H9 (cell line): Measurements from ENCODE around the gene CDKAL1. TPM values are rescaled to one million over a fixed set of nuclear protein-coding genes. Genes with fewer than 3 reads are reported as not detected.
A peak's percentile ranks its signal among the peaks of the same experiment; 100 is the strongest.

ENCODE experiments used
- DNase-seq: peaks from one replicate; pipeline ENCODE4 v3.0.0-alpha.2; 2017
- H2AFZ ChIP-seq: one replicate; pipeline ENCODE4 v1.6.1; 2013; ENCODE audit warnings: mild to moderate bottlenecking, low read length, control low read depth, moderate library complexity
- H2AK5ac ChIP-seq: 2 replicates; pipeline ENCODE4 v1.6.1; 2013; ENCODE audit warnings: low read length, control low read depth, mixed read lengths; ENCODE audit not compliant: insufficient read length
- H2BK120ac ChIP-seq: one replicate; pipeline ENCODE4 v1.6.1; 2013; ENCODE audit warnings: low read depth, mild to moderate bottlenecking, low read length, control low read depth, inconsistent platforms; ENCODE audit not compliant: poor library complexity, severe bottlenecking
- H2BK12ac ChIP-seq: 2 replicates; pipeline ENCODE4 v1.6.1; 2013; ENCODE audit warnings: low read length, control low read depth, mixed read lengths, low read depth; ENCODE audit not compliant: insufficient read length
- H2BK15ac ChIP-seq: 2 replicates; pipeline ENCODE4 v1.6.1; 2013; ENCODE audit warnings: low read depth, low read length, control low read depth
- H2BK20ac ChIP-seq: one replicate; pipeline ENCODE4 v1.6.1; 2013; ENCODE audit warnings: low read depth, mild to moderate bottlenecking, low read length, control low read depth, inconsistent platforms; ENCODE audit not compliant: poor library complexity, severe bottlenecking
- H2BK5ac ChIP-seq: 2 replicates; pipeline ENCODE4 v1.6.1; 2013; ENCODE audit warnings: low read length, control low read depth, mixed read lengths; ENCODE audit not compliant: insufficient read length
- H3K14ac ChIP-seq: 2 replicates; pipeline ENCODE4 v1.6.1; 2013; ENCODE audit warnings: low read length, control low read depth; ENCODE audit not compliant: insufficient read depth
- H3K18ac ChIP-seq: 2 replicates; pipeline ENCODE4 v1.6.1; 2013; ENCODE audit warnings: low read depth, mild to moderate bottlenecking, mixed read lengths, low read length, control low read depth; ENCODE audit not compliant: insufficient read length
- H3K23ac ChIP-seq: 2 replicates; pipeline ENCODE4 v1.6.1; 2013; ENCODE audit warnings: low read length, control low read depth, mixed read lengths, low read depth; ENCODE audit not compliant: insufficient read length
- H3K23me2 ChIP-seq: 2 replicates; pipeline ENCODE4 v1.6.1; 2013; ENCODE audit warnings: low read depth, mild to moderate bottlenecking, mixed read lengths, low read length, control low read depth; ENCODE audit not compliant: insufficient read length, poor library complexity, severe bottlenecking
- H3K27ac ChIP-seq: 2 replicates; pipeline ENCODE4 v1.5.1; 2013; ENCODE audit warnings: low read length, control low read depth, mixed read lengths, low read depth; ENCODE audit not compliant: insufficient read length
- H3K27me3 ChIP-seq: 2 replicates; pipeline ENCODE4 v1.6.1; 2013; ENCODE audit warnings: low read length, control low read depth, inconsistent platforms; ENCODE audit not compliant: insufficient read depth
- H3K4ac ChIP-seq: 2 replicates; pipeline ENCODE4 v1.6.1; 2013; ENCODE audit warnings: low read depth, mild to moderate bottlenecking, control low read depth, inconsistent platforms, low read length, moderate library complexity
- H3K4me1 ChIP-seq: 2 replicates; pipeline ENCODE4 v1.6.1; 2013; ENCODE audit warnings: low read length, control low read depth, inconsistent platforms; ENCODE audit not compliant: insufficient read depth
- H3K4me2 ChIP-seq: 2 replicates; pipeline ENCODE4 v1.6.1; 2013; ENCODE audit warnings: low read length, control low read depth, mixed read lengths; ENCODE audit not compliant: insufficient read length, insufficient read depth
- H3K56ac ChIP-seq: 2 replicates; pipeline ENCODE4 v1.6.1; 2013; ENCODE audit warnings: low read depth, mild to moderate bottlenecking, mixed read lengths, low read length, control low read depth; ENCODE audit not compliant: insufficient read length
- H3K79me1 ChIP-seq: 2 replicates; pipeline ENCODE4 v1.6.1; 2013; ENCODE audit warnings: low read depth, mild to moderate bottlenecking, moderate library complexity, low read length, control low read depth, inconsistent platforms; ENCODE audit not compliant: insufficient read depth, poor library complexity, severe bottlenecking
- H3K79me2 ChIP-seq: 2 replicates; pipeline ENCODE4 v1.6.1; 2013; ENCODE audit warnings: low read length, control low read depth, inconsistent platforms; ENCODE audit not compliant: insufficient read depth
- H3K9ac ChIP-seq: 2 replicates; pipeline ENCODE4 v1.6.1; 2013; ENCODE audit warnings: low read length, control low read depth, mixed read lengths; ENCODE audit not compliant: insufficient read length; ENCODE audit errors: extremely low read depth
- H3K9me3 ChIP-seq: one replicate; pipeline ENCODE4 v1.6.1; 2013; ENCODE audit warnings: low read depth, low read length, inconsistent platforms; ENCODE audit not compliant: control insufficient read depth
- H3T11ph ChIP-seq: one replicate; pipeline ENCODE4 v1.6.1; 2013; ENCODE audit warnings: mild to moderate bottlenecking, low read length, control low read depth, inconsistent platforms
- H4K20me1 ChIP-seq: one replicate; pipeline ENCODE4 v1.6.1; 2013; ENCODE audit not compliant: control insufficient read depth, insufficient read length, insufficient read depth
- H4K5ac ChIP-seq: 2 replicates; pipeline ENCODE4 v1.6.1; 2013; ENCODE audit warnings: low read depth, mild to moderate bottlenecking, mixed read lengths, low read length, control low read depth; ENCODE audit not compliant: insufficient read length
- H4K8ac ChIP-seq: replicated peaks from 2 replicates; pipeline ENCODE4 v1.6.1; 2013; ENCODE audit warnings: low read length, control low read depth, mixed read lengths, low read depth; ENCODE audit not compliant: insufficient read length
- H4K91ac ChIP-seq: 2 replicates; pipeline ENCODE4 v1.6.1; 2013; ENCODE audit warnings: low read depth, mild to moderate bottlenecking, moderate library complexity, mixed read lengths, low read length, control low read depth; ENCODE audit not compliant: insufficient read length
- H3K27ac Mint-ChIP-seq, 3 experiments: 2 replicates in 2 of 3; 3 replicates in 1 of 3; pipeline ENCODE4 v1.8.0; 2020 to 2021; ENCODE audit warnings: mixed read lengths in 3 of 3, mild to moderate bottlenecking in 1 of 3, moderate library complexity in 1 of 3
- H3K27me3 Mint-ChIP-seq: 2 replicates; pipeline ENCODE4 v1.8.0; 2021; ENCODE audit warnings: low read depth, mild to moderate bottlenecking, moderate library complexity, mixed read lengths
- H3K36me3 Mint-ChIP-seq, 3 experiments: 2 replicates in 2 of 3; 3 replicates in 1 of 3; pipeline ENCODE4 v1.8.0; 2020 to 2021; ENCODE audit warnings: low read depth in 3 of 3, mixed read lengths in 3 of 3; ENCODE audit not compliant: insufficient read depth in 1 of 3
- H3K4me1 Mint-ChIP-seq, 2 experiments: 2 replicates each; pipeline ENCODE4 v1.8.0; 2020; ENCODE audit warnings: mixed read lengths in 2 of 2
- H3K4me3 Mint-ChIP-seq, 2 experiments: 2 replicates in 1 of 2; 3 replicates in 1 of 2; pipeline ENCODE4 v1.8.0; 2020 to 2021; ENCODE audit warnings: mild to moderate bottlenecking in 2 of 2, mixed read lengths in 2 of 2, moderate library complexity in 1 of 2
- H3K9me3 Mint-ChIP-seq, 2 experiments: 2 replicates in 1 of 2; 3 replicates in 1 of 2; pipeline ENCODE4 v1.8.0; 2020; ENCODE audit warnings: mild to moderate bottlenecking in 2 of 2, mixed read lengths in 2 of 2, moderate library complexity in 1 of 2
- CTCF ChIP-seq: fragments of 200-600 bp; sonication (generic); conservative IDR thresholded peaks from 3 replicates; pipeline ENCODE4 v1.8.0; 2021; ENCODE audit warnings: antibody characterized with exemption, mild to moderate bottlenecking
- WGBS: extraction: QIAGEN DNeasy Blood & Tissue Kit; methylation state at CpG from one replicate; pipeline ENCODE4 v1.1.7; 2013; ENCODE audit warnings: missing lambda C conversion rate, low lambda C conversion rate, mixed read lengths; ENCODE audit not compliant: insufficient read length; ENCODE audit errors: extremely low coverage; 5-methylcytosine and 5-hydroxymethylcytosine counted together
- total RNA-seq: library from RNA; stranded (reverse); gene quantifications from 2 replicates; pipeline ENCODE4 v1.2.1, GENCODE V29; 2021

The CDKAL1 gene
- total RNA-seq, 1 experiment from 2014 or later, result 23.0 TPM

GRCh38 chr6:21263531-21264287, 729.5 kb downstream of the CDKAL1 start:
- Histone ChIP-seq H3K27ac (no peak overlapping the region), H2BK20ac (no peak overlapping the region)

More at GRCh38 chr6:21263531-21264287, 729.5 kb downstream of the CDKAL1 start:
- Histone ChIP-seq H3K23me2 (no peaks in the 10 kb centered on the region), H3K79me1 (no peaks in the 10 kb centered on the region), H4K91ac (no peak overlapping the region), H3K18ac (no peak overlapping the region), H3K23ac (no peak overlapping the region), H4K8ac (no peak overlapping the region), H2BK12ac (no peak overlapping the region), H3K4me1 (no peaks in the 10 kb centered on the region; the same call in 1 of the 2 replicates), H3K27me3 (no peaks in the 10 kb centered on the region), H3K4ac (no peak overlapping the region; the same call in 1 of the 2 replicates), H3K79me2 (no peaks in the 10 kb centered on the region), H2AK5ac (no peak overlapping the region), H3T11ph (no peak overlapping the region), H3K9me3 (no peaks in the 10 kb centered on the region), H3K4me2 (no peak overlapping the region), H2BK15ac (no peak overlapping the region), H2BK120ac (no peak overlapping the region), H3K14ac (0 out of 2 replicates have a peak overlapping the region, but pooled peaks have one; percentile 12), H3K56ac (no peak overlapping the region), H2BK5ac (no peak overlapping the region), H2AFZ (no peak overlapping the region), H3K9ac (no peak overlapping the region), H4K5ac (no peak overlapping the region), H4K20me1 (no peaks in the 10 kb centered on the region)
- Mint-ChIP-seq H3K9me3 (no peaks in the 10 kb centered on the region; a peak in 3 of 5 replicates), H3K27me3 (no peaks in the 10 kb centered on the region), H3K4me1 (peaks cover 15 to 20% of the 10 kb centered on the region in 2 experiments), H3K4me3 (no peak overlapping the region), H3K36me3 (no peaks in the 10 kb centered on the region; a peak in 1 of 7 replicates), H3K27ac (peak overlapping the region in 1 of 3 experiments; percentile 53; a peak in 3 of 7 replicates)
- no peak for DNase-seq
- no CpG with 5 or more reads among the region's 18 CpGs for WGBS
- no peak for TF ChIP-seq CTCF
